H7 (cell line): ENCODE results near the gene ABCC1. TPM values are rescaled to one million over a fixed set of nuclear protein-coding genes. Genes with fewer than 3 reads are reported as not detected.
"Not testable (repeated sequence)": the region's sequence is repeated elsewhere in the genome, so short reads cannot be mapped to it uniquely, and the experiment has no call there.

ENCODE experiments used
- DNase-seq: peaks from one replicate; pipeline ENCODE4 v3.0.0; 2012
- H3K27me3 ChIP-seq: 2 replicates; pipeline ENCODE4 v1.6.0; 2011; ENCODE audit warnings: mild to moderate bottlenecking, low read length; ENCODE audit not compliant: control insufficient read depth, insufficient read depth
- H3K36me3 ChIP-seq: replicated peaks from 2 replicates; pipeline ENCODE4 v1.5.1; 2011; ENCODE audit warnings: low read length; ENCODE audit not compliant: control insufficient read depth, insufficient read depth
- H3K4me3 ChIP-seq: 2 replicates; pipeline ENCODE4 v1.5.1; 2011; ENCODE audit warnings: low read depth, mild to moderate bottlenecking, control low read depth, low read length, moderate library complexity; ENCODE audit not compliant: insufficient read depth
- total RNA-seq: library from RNA; depleted of rRNA; stranded (reverse); fragments of >200 nt; shearing (Covaris generic); gene quantifications from 2 replicates; pipeline ENCODE4 v1.2.3, GENCODE V29; 2014

ABCC1 gene
- total RNA-seq, 1 experiment from 2014 or later: 22.0 TPM

GRCh38 chr16:16154281-16154951, 205.0 kb downstream of the ABCC1 start:
- peak; percentile 53 for DNase-seq
- Histone ChIP-seq H3K4me3 (no peak overlapping the region), H3K27me3 (no peaks in the 10 kb centered on the region), H3K36me3 (no peaks in the 10 kb centered on the region)

GRCh38 chr16:16155234-16155633, 205.8 kb downstream of the ABCC1 start:
- H3K36me3 ChIP-seq: no peaks in the 10 kb centered on the region
- H3K27me3 ChIP-seq: no peaks in the 10 kb centered on the region
- no peak for DNase-seq
- H3K4me3 ChIP-seq: no peak overlapping the region

- H3K27me3 ChIP-seq: no peaks in the 10 kb centered on the region
- no peak overlapping the region for H3K4me3 ChIP-seq
- DNase-seq: no peak
- H3K36me3 ChIP-seq: no peaks in the 10 kb centered on the region
Measured at GRCh38 chr16:16157166-16157565, 207.8 kb downstream of the ABCC1 start.

DNA sequence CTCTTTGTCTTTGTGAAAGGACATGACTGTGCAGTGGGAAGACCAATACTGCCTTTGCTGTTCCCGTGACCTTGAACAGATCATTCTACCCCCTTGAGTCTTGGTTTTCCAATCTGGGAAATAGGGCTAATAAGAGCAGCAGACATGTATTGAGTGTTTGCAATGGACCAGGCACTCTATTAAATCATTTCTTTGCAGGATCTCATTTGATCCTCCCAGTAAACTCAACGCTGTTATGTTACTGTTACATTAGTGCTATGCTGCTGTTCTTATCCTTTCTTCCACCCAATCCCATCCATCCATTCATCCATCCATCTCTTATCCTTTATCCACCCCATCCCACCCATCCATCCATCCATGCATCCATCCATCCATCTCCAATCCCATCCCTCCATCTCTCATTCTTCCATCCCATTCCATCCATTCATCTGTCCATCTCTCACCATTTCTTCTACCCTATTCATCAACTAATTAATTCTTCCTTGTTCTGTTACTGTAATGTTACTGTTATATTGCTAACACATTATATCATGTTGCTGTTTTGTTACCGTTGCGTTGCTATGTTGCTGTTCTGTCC, 208.8 kb downstream of the ABCC1 start:
- Histone ChIP-seq H3K4me3 (no peak overlapping the region), H3K27me3 (no peaks in the 10 kb centered on the region), H3K36me3 (no peaks in the 10 kb centered on the region)
- DNase-seq: no peak

DNA sequence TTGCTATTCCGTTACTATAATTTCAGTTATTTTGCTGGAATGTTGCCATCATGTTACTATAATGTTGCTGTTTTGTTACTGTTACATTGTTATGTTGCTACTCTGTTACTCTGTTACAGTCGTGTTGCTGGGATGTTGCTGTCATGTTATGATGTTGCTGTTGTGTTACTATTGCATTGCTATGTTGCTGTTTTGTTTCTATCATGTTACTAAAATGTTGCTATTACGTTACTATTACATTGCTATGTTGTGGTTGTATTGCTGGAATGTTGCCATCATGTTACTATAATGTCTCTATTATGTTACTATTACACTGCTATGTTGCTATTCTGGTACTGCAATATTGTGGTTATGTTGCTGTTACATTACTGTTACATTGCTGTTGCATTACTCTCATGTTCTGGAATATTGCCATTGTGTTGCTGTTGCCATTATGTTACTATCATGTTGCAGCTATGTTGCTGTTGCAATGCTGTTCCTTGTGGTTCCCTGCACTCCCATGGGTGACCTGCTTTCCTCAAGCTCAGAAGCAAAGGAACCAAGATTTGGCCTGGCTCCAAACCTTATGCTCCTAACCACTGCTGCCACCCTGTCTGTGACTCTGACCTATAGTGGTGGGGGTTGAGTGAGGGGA, 209.4 kb downstream of the ABCC1 start:
- no peaks in the 10 kb centered on the region for H3K36me3 ChIP-seq
- no peaks in the 10 kb centered on the region for H3K27me3 ChIP-seq
- no peak overlapping the region for H3K4me3 ChIP-seq
- no peak for DNase-seq

DNA sequence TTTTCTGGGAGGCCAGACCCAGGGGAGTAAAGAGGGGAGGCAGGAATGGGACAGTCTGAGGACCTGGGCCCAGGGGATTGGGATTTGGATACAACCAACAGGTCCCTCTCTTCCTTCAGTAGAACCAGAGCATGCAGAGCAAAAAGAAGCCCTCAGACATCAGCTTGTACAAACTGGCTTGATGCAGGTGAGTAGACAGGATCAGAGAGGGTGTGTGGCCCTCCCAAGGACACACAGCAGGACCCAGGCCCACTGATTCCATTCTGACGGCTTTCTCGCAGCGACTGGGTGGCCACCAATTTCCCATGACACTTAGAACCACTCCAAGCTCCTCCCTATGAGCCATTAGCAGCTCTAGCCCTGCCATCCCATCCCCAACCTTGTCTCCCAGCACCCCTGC, 210.2 kb downstream of the ABCC1 start:
- Histone ChIP-seq H3K27me3 (no peaks in the 10 kb centered on the region), H3K4me3 (no peak overlapping the region), H3K36me3 (no peaks in the 10 kb centered on the region)
- DNase-seq: no peak

- no peak for DNase-seq
- H3K36me3 ChIP-seq: no peaks in the 10 kb centered on the region
- H3K4me3 ChIP-seq: no peak overlapping the region
- no peaks in the 10 kb centered on the region for H3K27me3 ChIP-seq
Measured at GRCh38 chr16:16161319-16161718, 211.9 kb downstream of the ABCC1 start.

DNA sequence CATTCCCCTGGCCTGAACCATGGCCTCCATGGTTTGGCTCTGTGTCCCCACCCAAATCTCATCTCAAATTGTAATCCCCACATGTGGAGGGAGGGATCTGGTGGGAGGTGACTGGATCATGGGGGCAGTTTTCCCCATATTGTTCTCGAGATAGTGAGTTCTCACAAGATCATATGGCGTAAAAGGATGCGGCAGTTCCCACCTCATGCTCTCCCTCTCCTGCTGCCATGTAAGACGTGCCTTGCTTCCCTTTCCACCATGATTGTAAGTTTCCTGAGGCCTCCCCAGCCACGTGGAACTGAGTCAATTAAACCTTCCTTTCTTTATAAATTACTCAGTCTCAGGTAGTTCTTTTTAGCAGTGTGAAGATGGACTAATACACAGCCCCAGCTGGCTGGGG, 212.4 kb downstream of the ABCC1 start:
- H3K27me3 ChIP-seq, DNase-seq, H3K4me3 ChIP-seq, H3K36me3 ChIP-seq: not testable (repeated sequence)

- Histone ChIP-seq H3K4me3 (no peak overlapping the region), H3K36me3 (no peaks in the 10 kb centered on the region), H3K27me3 (no peaks in the 10 kb centered on the region)
- DNase-seq: no peak
Measured at GRCh38 chr16:16162591-16162990, 213.2 kb downstream of the ABCC1 start.

DNA sequence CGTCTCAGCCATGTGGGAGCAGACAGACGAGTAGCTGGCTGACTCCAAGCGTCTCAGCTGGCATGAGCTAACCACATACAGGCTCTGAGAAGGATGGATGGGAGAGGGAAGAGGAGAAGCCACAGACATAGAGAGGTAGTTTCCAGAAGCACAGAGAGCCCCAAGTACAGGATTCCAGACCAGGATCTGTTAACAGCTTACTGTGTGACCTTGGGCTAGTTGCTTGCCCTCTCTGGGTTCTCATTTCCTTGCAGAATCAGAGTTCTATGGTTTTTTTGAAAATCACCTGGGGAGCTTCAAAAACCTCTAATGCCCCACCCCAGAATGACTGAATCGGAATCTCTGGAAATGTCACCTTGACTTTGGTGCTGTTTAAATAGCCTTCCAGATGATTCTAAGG, 213.7 kb downstream of the ABCC1 start:
- Histone ChIP-seq H3K36me3 (no peaks in the 10 kb centered on the region), H3K27me3 (no peaks in the 10 kb centered on the region), H3K4me3 (no peak overlapping the region)
- no peak for DNase-seq

DNA sequence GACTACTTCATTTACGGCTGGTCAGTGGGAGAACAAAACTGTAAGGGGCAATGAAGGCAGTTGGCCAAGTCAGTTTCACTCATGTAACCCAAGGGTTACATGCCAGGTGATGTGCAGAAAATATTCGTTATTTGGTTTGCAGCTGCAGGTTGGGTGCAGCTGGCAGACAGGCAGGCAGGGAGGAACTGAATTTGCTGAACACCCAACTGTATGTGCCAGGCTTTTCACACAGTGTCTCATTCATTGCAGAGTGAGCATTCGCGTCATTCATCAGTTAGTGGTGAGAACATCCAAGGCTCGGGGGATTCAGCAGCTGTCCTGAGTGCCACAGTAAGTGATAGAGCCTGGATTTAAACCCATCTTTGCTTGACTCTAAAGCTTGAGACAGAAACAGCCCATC, 214.2 kb downstream of the ABCC1 start:
- no peaks in the 10 kb centered on the region for H3K36me3 ChIP-seq

GRCh38 chr16:16164243-16164642, 214.8 kb downstream of the ABCC1 start:
- Histone ChIP-seq H3K36me3 (no peaks in the 10 kb centered on the region), H3K4me3 (no peak overlapping the region), H3K27me3 (no peaks in the 10 kb centered on the region)
- DNase-seq: no peak

More for the DNA sequence above, 214.2 kb downstream of the ABCC1 start:
- no peak for DNase-seq
- Histone ChIP-seq H3K27me3 (no peaks in the 10 kb centered on the region), H3K4me3 (no peak overlapping the region)

GRCh38 chr16:16166085-16166484, 216.7 kb downstream of the ABCC1 start:
- DNase-seq: no peak
- H3K27me3 ChIP-seq: no peaks in the 10 kb centered on the region
- no peak overlapping the region for H3K4me3 ChIP-seq
- H3K36me3 ChIP-seq: no peaks in the 10 kb centered on the region

- no peak overlapping the region for H3K4me3 ChIP-seq
- no peaks in the 10 kb centered on the region for H3K27me3 ChIP-seq
- no peaks in the 10 kb centered on the region for H3K36me3 ChIP-seq
- no peak for DNase-seq
Measured at GRCh38 chr16:16166949-16167348, 217.5 kb downstream of the ABCC1 start.

GRCh38 chr16:16167927-16168326, 218.5 kb downstream of the ABCC1 start:
- no peaks in the 10 kb centered on the region for H3K36me3 ChIP-seq
- H3K4me3 ChIP-seq: no peak overlapping the region
- H3K27me3 ChIP-seq: no peaks in the 10 kb centered on the region
- no peak for DNase-seq
